GM12878 (cell line): ENCODE data around the gene SLC66A1. TPM values are rescaled to one million over a fixed set of nuclear protein-coding genes. Genes with fewer than 3 reads are reported as not detected.

Experiments used
- ATAC-seq: fragments of 200-7000 bp; cut with Tn5 transposase; 3 replicates; pipeline ENCODE4 v1.9.1; 2020; ENCODE audit warnings: mild to moderate bottlenecking, moderate library complexity
- Bru-seq: library from RNA; stranded (reverse); fragments of 400-500 nt; gene quantifications from one replicate; lab custom pipeline; 2021; lab: Mats Ljungman, UMichigan
- BruChase-seq, 2 experiments: library from RNA; stranded (reverse); fragments of 400-500 nt; gene quantifications; one replicate each; lab custom pipeline; 2021; lab: Mats Ljungman, UMichigan
- BruUV-seq: library from RNA; stranded (reverse); fragments of 400-500 nt; replicated peaks from 2 replicates; lab custom pipeline; 2021; lab: Mats Ljungman, UMichigan
- CTCF ChIA-PET: fragments of 300-600 bp; sonication (Branson Sonifier 250); formaldehyde crosslinking; extraction: SDS; loops from one replicate; lab custom pipeline; 2021; ENCODE audit warnings: inconsistent platforms; lab: Yijun Ruan, JAX
- POLR2A ChIA-PET: fragments of 350-600 bp; formaldehyde crosslinking; extraction: SDS; loops from one replicate; lab custom pipeline; 2021; ENCODE audit warnings: inconsistent platforms; lab: Charles Lee
- RAD21 ChIA-PET: fragments of 300-600 bp; sonication (Branson Sonifier 250); formaldehyde crosslinking; loops from one replicate; lab custom pipeline; 2023; ENCODE audit warnings: antibody characterized with exemption; ENCODE audit not compliant: unreplicated experiment; lab: Charles Lee
- SMC1A ChIA-PET: fragments of 300-600 bp; sonication (Branson Sonifier 250); formaldehyde crosslinking; loops from one replicate; lab custom pipeline; 2023; ENCODE audit not compliant: unreplicated experiment, uncharacterized antibody; lab: Charles Lee
- DNase-seq: peaks from one replicate; pipeline ENCODE4 v3.0.0-alpha.2; 2011; ENCODE audit warnings: low read depth, low spot score
- FAIRE-seq: peaks from 3 replicates; lab custom pipeline; 2011; peaks lifted over from hg19 to GRCh38; lab: Jason Lieb, UNC
- H2AFZ ChIP-seq: 2 replicates; pipeline ENCODE4 v1.6.0; 2011; ENCODE audit warnings: low read depth, low read length, control low read depth; ENCODE audit not compliant: control insufficient read depth
- H3K27ac ChIP-seq: 2 replicates; pipeline ENCODE4 v1.5.1; 2011; ENCODE audit warnings: control low read depth; ENCODE audit not compliant: control insufficient read depth, insufficient read depth
- H3K27me3 ChIP-seq, 2 experiments: replicated peaks in 1 of 2; 2 replicates each; pipeline versions ENCODE4 v1.6.0 to v1.6.1; 2011; ENCODE audit warnings: low read length in 1 of 2; ENCODE audit not compliant: control insufficient read depth in 2 of 2, insufficient read depth in 2 of 2
- H3K36me3 ChIP-seq, 2 experiments: 2 replicates each; pipeline ENCODE4 v1.5.1; 2011; ENCODE audit warnings: low read length in 1 of 2; ENCODE audit not compliant: control insufficient read depth in 2 of 2, insufficient read depth in 2 of 2
- H3K4me1 ChIP-seq: 2 replicates; pipeline ENCODE4 v1.6.1; 2011; ENCODE audit warnings: mild to moderate bottlenecking, low read length, moderate library complexity, mixed read lengths; ENCODE audit not compliant: control insufficient read depth, insufficient read depth
- H3K4me2 ChIP-seq: 2 replicates; pipeline ENCODE4 v1.6.0; 2011; ENCODE audit warnings: control low read depth; ENCODE audit not compliant: control insufficient read depth, insufficient read depth
- H3K4me3 ChIP-seq: fragments of 200-600 bp; sonication (generic); 2 replicates; pipeline ENCODE4 v1.5.1; 2016
- H3K79me2 ChIP-seq: 2 replicates; pipeline ENCODE4 v1.6.0; 2011; ENCODE audit warnings: low read length; ENCODE audit not compliant: control insufficient read depth, insufficient read depth
- H3K9ac ChIP-seq: 2 replicates; pipeline ENCODE4 v1.8.0; 2011; ENCODE audit warnings: low read length, control low read depth, mixed read lengths; ENCODE audit not compliant: control insufficient read depth, insufficient read depth
- H3K9me3 ChIP-seq: replicated peaks from 3 replicates; pipeline ENCODE4 v1.5.1; 2011; ENCODE audit warnings: mild to moderate bottlenecking, low read length; ENCODE audit not compliant: control insufficient read depth, insufficient read depth
- H4K20me1 ChIP-seq: 2 replicates; pipeline ENCODE4 v1.6.0; 2011; ENCODE audit not compliant: control insufficient read depth, insufficient read depth
- CEBPZ ChIP-seq: fragments of 150-350 bp; IDR thresholded peaks from 2 replicates; pipeline ENCODE4 v1.6.1; 2016; ENCODE audit warnings: low read depth, low read length
- GATAD2B ChIP-seq: fragments of 450-650 bp; conservative IDR thresholded peaks from 2 replicates; pipeline ENCODE4 v1.6.1; 2017; ENCODE audit warnings: low read depth, mild to moderate bottlenecking, moderate library complexity
- MEF2B ChIP-seq: fragments of 450-650 bp; IDR thresholded peaks from 2 replicates; pipeline ENCODE4 v1.6.1; 2018; ENCODE audit warnings: mild to moderate bottlenecking, moderate library complexity; ENCODE audit not compliant: partially characterized antibody, poor library complexity, severe bottlenecking
- NR2F1 ChIP-seq: fragments of 450-650 bp; conservative IDR thresholded peaks from 2 replicates; pipeline ENCODE4 v1.6.1; 2017; ENCODE audit warnings: mild to moderate bottlenecking
- PAX8 ChIP-seq: fragments of 450-650 bp; IDR thresholded peaks from 2 replicates; pipeline ENCODE4 v1.6.1; 2017; ENCODE audit warnings: mild to moderate bottlenecking, moderate library complexity
- PKNOX1 ChIP-seq: fragments of 450-650 bp; IDR thresholded peaks from 2 replicates; pipeline ENCODE4 v1.6.1; 2016; ENCODE audit warnings: mild to moderate bottlenecking
- RUNX3 ChIP-seq: IDR thresholded peaks from 2 replicates; pipeline ENCODE4 v1.6.1; 2012; ENCODE audit warnings: low read length, inconsistent platforms
- STAT1 ChIP-seq: fragments of 450-650 bp; conservative IDR thresholded peaks from 2 replicates; pipeline ENCODE4 v1.6.1; 2014; ENCODE audit warnings: antibody characterized with exemption, mild to moderate bottlenecking
- WGBS: methylation state at CpG from one replicate; pipeline ENCODE4 v1.1.6; 2016; ENCODE audit warnings: low lambda C conversion rate; ENCODE audit not compliant: insufficient replicate concordance, insufficient coverage; ENCODE audit errors: missing lambda C conversion rate; 5-methylcytosine and 5-hydroxymethylcytosine counted together
- in situ Hi-C: fragments of 300-500 bp; cut with MboI; formaldehyde crosslinking; loops from 9 replicates; pipeline ENCODE4 v1.14.3; 2018; ENCODE audit warnings: mixed read lengths
- intact Hi-C: fragments of 100-400 bp; cut with micrococcal nuclease; formaldehyde crosslinking; loops from one replicate; pipeline ENCODE4 v1.14.2; 2022; ENCODE audit not compliant: unreplicated experiment
- long read RNA-seq, 2 experiments: library from polyadenylated mRNA; unstranded; transcript quantifications; one replicate each; pipeline ENCODE4 v2.0.0, GENCODE V29; 2019 to 2020
- polyA minus RNA-seq, 3 experiments: library from RNA; depleted of rRNA, polyadenylated mRNA; stranded (reverse); fragments of >200 nt; gene quantifications; 2 replicates each; pipeline ENCODE4 v1.2.3, GENCODE V29; 2011
- polyA plus RNA-seq, 11 experiments: library from polyadenylated mRNA; depleted of rRNA in 4 of 11; unstranded in 6 of 11; stranded (reverse) in 5 of 11; fragments of >200 nt; fragmentation: Nextera tagmentation in 4 of 11; fragmentation: Illumina TruSeq in 1 of 11; extraction: Ambion mirVana in 4 of 11; extraction: Trizol in 1 of 11; gene quantifications; 1 replicate in 1 of 11; 2 replicates in 10 of 11; pipeline versions ENCODE4 v1.2.1 to v1.2.3, GENCODE V29; 2011 to 2016; ENCODE audit warnings: inconsistent platforms in 2 of 11, missing spikeins in 2 of 11, low read depth in 1 of 11
- total RNA-seq, 4 experiments: library from RNA; depleted of rRNA in 3 of 4; stranded (reverse); fragments of >200 nt in 3 of 4; fragmentation: Illumina TruSeq in 1 of 4; extraction: Trizol in 1 of 4; gene quantifications; 2 replicates each; pipeline versions ENCODE4 v1.2.1 to v1.2.3, GENCODE V29; 2013 to 2021
- TF ChIP-seq, protein P1 (sequence below), 3 experiments: IDR thresholded peaks in 2 of 3; conservative IDR thresholded peaks in 1 of 3; 2 replicates each; pipeline ENCODE4 v1.5.1; 2011; ENCODE audit warnings: low read depth in 3 of 3, low read length in 3 of 3, mild to moderate bottlenecking in 3 of 3, control low read depth in 2 of 3, moderate library complexity in 2 of 3, inconsistent platforms in 1 of 3, mixed read lengths in 1 of 3; ENCODE audit not compliant: control insufficient read depth in 2 of 3, insufficient read depth in 1 of 3; ENCODE audit errors: extremely low read depth in 1 of 3

The SLC66A1 gene, protein sequence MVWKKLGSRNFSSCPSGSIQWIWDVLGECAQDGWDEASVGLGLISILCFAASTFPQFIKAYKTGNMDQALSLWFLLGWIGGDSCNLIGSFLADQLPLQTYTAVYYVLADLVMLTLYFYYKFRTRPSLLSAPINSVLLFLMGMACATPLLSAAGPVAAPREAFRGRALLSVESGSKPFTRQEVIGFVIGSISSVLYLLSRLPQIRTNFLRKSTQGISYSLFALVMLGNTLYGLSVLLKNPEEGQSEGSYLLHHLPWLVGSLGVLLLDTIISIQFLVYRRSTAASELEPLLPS
- 17.7 and 21.0 TPM in 2 replicates for total RNA-seq (2013; cell fraction: nucleolus; rRNA removed)
- 15.3 and 19.7 TPM in 2 replicates for total RNA-seq (2014; rRNA removed)
- total RNA-seq (2014; rRNA removed; fragmentation: Illumina TruSeq; extraction: Trizol) = 7.8 and 8.2 TPM in 2 replicates
- 15.3 and 15.5 TPM in 2 replicates for total RNA-seq (2021)
- 2.2 TPM for polyA plus RNA-seq (2011; ENCODE audit: low read depth)
- 4.0 and 8.2 TPM in 2 replicates for polyA plus RNA-seq (2011; rRNA removed)
- polyA plus RNA-seq (2011; cell fraction: cytosol; rRNA removed) = 13.8 and 19.2 TPM in 2 replicates
- 12.3 and 14.7 TPM in 2 replicates for polyA plus RNA-seq (2011; cell fraction: nucleus; rRNA removed)
- 7.1 and 8.7 TPM in 2 replicates for polyA plus RNA-seq (2012)
- 3.4 and 7.3 TPM in 2 replicates for polyA plus RNA-seq (2014; fragmentation: Illumina TruSeq; extraction: Trizol)
- 1 to 10 TPM in 1 of 2 experiments, under 1 TPM in 1; 0.58 to 1.8 TPM for polyA plus RNA-seq (2014; fragmentation: Nextera tagmentation; extraction: Ambion mirVana)
- polyA plus RNA-seq (2014; rRNA removed) = 21.4 and 22.0 TPM in 2 replicates
- polyA plus RNA-seq (2016; fragmentation: Nextera tagmentation; extraction: Ambion mirVana) = 10 to 100 TPM; 12.1 to 12.8 TPM
- polyA minus RNA-seq (2011; rRNA and poly(A)+ RNA removed) = 6.9 and 11.3 TPM in 2 replicates
- polyA minus RNA-seq (2011; cell fraction: cytosol; rRNA and poly(A)+ RNA removed) = 2.8 and 3.6 TPM in 2 replicates
- 6.5 and 12.4 TPM in 2 replicates for polyA minus RNA-seq (2011; cell fraction: nucleus; rRNA and poly(A)+ RNA removed)
- Bru-seq, nascent RNA = percentile 63 among the genes with signal in this experiment
- BruChase-seq, experiment 1, labeled RNA remaining after a 6-hour chase = percentile 54 among the genes with signal in this experiment
- percentile 52 among the genes with signal in this experiment for BruChase-seq, experiment 2, labeled RNA remaining after a 2-hour chase
- long read RNA-seq, experiment 1, partial matches to known transcripts = 0 of 3 reads
- long read RNA-seq, experiment 1, other reads (novel, unspliced or antisense) = 0 of 3 reads
- long read RNA-seq, experiment 2, partial matches to known transcripts = 1 of 4 reads
- long read RNA-seq, experiment 2, other reads (novel, unspliced or antisense) = 1 of 4 reads

DNA sequence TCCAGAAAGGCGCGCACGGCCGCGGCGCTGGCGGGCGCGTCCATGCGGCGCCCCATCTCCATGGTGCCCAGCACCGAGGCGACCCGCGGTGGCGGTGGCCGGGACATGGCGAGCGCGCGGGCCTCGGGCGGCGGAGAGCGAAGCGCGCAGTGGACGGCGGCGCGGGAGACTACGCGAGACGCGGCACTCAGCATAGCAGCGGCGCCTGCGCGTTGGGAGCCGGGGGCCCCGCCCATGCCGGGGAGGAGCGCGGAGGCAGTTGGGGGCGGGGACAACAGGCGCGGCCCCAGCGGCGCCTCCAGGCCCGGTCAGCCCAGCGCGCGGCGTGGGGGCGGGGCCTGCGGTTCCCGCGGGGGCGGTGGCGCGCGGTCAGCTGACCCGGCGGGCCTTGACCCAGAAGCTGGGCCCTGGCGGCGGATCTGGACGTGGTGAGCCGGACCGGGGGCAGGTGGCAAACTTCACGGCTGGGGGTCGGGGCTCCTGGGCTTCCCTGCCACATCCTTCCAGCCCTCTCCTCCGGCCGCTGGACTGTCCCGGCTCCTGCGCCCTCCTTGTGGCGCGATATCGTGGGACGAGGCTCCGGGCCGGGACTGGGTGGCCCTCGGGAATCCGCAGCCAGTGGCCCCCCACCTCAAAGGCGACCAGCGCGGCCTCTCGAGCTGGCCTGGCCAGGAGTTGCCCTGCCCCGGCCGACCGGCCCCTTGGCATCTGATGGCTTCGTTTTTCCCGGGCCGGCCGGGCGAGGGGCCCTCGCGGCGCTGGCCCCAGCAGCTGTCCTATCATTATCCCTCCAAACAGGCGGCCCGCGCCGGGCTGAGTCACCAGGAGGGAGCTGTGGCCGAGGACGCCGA is at the start of gene SLC66A1, which contains the start of gene AKR7A2:
Gene SLC66A1 (plus strand): TSS at position 396 of the 851 bp plus-strand sequence. CDS start 5,352 bp downstream, outside the sequence.
Gene AKR7A2 (minus strand): TSS at position 214 of the 851 bp plus-strand sequence. CDS start 20 bp downstream, at position 194.
- SMC1A ChIA-PET = no interaction called here
- peak within 1 kb of the TSS; percentile 92 for H3K4me3 ChIP-seq
- peaks cover 44% of the 10 kb centered on the region for H3K4me1 ChIP-seq
- H3K36me3 ChIP-seq = peaks cover 0 to 6% of the 10 kb centered on the region in 2 experiments; a peak in 1 of 4 replicates
- no TSS peak for BruUV-seq
- H3K27me3 ChIP-seq = no peaks in the 10 kb centered on the region
- POLR2A ChIA-PET = interaction anchor here (0.6 to 1.1 kb wide), 4 partner anchors 60 to 285 kb away, joined by 3 to 5 read pairs (median 4); partner anchors contain the start of genes EMC1 and MRTO4
- peak within 1 kb of the TSS; percentile 89 for H3K4me2 ChIP-seq
- CTCF ChIA-PET = interaction anchor here (0.8 to 1.0 kb wide), 2 partner anchors 342 to 404 kb away, joined by 4 read pairs; no protein-coding TSS in a partner anchor
- intact Hi-C loops = loop anchor here (5.0 to 10.0 kb wide), 3 partner anchors 60 to 343 kb away; partner anchors contain the start of genes CAPZB, EMC1 and MRTO4
- RAD21 ChIA-PET = interaction anchor here (1.0 kb wide), 1 partner anchor 174 kb away, joined by 3 read pairs; the partner anchor contains the start of gene CAPZB
- H2AFZ ChIP-seq = peak within 1 kb of the TSS; percentile 73
- in situ Hi-C loops = no loop called here
- no peaks in the 10 kb centered on the region; the same call in 1 of the 2 replicates for H4K20me1 ChIP-seq
- H3K79me2 ChIP-seq = peaks cover 22% of the 10 kb centered on the region
- ATAC-seq (peak; percentile 85), FAIRE-seq (no peak), DNase-seq (peak; percentile 49)
- H3K9ac ChIP-seq = peak within 1 kb of the TSS; percentile 82
- under 1% methylated on average over 79 of the region's 105 CpGs for WGBS
- no peaks in the 10 kb centered on the region for H3K9me3 ChIP-seq
- H3K27ac ChIP-seq = peak within 1 kb of the TSS; percentile 80
- TF ChIP-seq RUNX3 (peak; percentile 79), GATAD2B (peak; percentile 76; the same call in 1 of the 2 replicates), PKNOX1 (no peak), CEBPZ (no peak), MEF2B (no peak), NR2F1 (peak; percentile 92), PAX8 (no peak), STAT1 (0 out of 2 replicates have a peak, but pooled peaks have one; percentile 26)
- TF ChIP-seq, protein P1, sequence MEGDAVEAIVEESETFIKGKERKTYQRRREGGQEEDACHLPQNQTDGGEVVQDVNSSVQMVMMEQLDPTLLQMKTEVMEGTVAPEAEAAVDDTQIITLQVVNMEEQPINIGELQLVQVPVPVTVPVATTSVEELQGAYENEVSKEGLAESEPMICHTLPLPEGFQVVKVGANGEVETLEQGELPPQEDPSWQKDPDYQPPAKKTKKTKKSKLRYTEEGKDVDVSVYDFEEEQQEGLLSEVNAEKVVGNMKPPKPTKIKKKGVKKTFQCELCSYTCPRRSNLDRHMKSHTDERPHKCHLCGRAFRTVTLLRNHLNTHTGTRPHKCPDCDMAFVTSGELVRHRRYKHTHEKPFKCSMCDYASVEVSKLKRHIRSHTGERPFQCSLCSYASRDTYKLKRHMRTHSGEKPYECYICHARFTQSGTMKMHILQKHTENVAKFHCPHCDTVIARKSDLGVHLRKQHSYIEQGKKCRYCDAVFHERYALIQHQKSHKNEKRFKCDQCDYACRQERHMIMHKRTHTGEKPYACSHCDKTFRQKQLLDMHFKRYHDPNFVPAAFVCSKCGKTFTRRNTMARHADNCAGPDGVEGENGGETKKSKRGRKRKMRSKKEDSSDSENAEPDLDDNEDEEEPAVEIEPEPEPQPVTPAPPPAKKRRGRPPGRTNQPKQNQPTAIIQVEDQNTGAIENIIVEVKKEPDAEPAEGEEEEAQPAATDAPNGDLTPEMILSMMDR (IDR thresholded peaks at IDR 0.05 in 2 of 3, conservative IDR thresholded peaks at IDR 0.05 in 1 of 3; ENCODE audit: control insufficient read depth in 2 of 3, extremely low read depth in 1 of 3, insufficient read depth in 1 of 3, low read depth in 3 of 3, low read length in 3 of 3) = peak in 1 of 3 experiments; percentile 7; a peak in 1 of 6 replicates
